ENCODE data around the gene SYT7.

SYT7 gene

DNA sequence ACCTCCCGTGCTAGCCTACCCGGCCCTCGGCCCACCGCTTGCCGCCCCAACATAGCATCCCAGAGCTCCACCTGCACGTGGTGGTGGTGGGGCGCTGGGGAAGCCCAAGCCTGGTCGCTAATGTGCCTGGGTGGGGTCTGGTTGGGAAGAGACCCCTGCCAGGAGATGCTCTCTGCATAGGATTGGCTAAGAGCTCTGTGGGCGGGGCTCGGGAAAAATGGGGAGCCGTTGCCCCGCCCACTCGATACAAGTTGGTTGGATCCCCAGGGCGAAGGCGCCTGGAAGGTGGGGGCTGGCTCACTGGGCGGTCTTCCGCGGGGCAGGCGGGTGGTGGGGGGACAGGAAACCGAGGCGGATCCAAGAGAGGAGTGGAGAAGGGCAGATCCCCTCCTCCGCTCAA lies 64.7 kb downstream of the SYT7 start:
- DNase-seq (ENCODE audit: low spot score), result no peak

DNA sequence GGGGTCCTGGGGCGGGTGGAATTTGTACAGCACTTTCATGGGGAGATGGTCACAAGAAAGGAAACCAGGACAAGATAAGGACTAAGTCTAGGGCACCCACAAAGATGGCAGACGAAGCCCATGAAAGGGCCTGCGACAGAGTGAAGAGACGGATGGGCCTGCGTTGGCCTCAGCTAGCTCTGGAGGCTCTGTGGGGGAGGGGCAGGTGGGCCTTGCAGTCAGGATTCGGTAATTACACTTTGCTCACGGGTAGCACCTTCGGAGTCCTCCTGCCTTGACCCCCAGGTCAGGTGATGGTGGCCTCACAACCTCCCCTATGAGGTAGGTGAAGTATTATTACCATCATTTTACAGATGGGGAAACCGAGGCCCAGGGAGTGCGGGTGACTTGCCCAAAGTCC lies 65.2 kb downstream of the SYT7 start:
- DNase-seq (ENCODE audit: low spot score), result no peak

DNA sequence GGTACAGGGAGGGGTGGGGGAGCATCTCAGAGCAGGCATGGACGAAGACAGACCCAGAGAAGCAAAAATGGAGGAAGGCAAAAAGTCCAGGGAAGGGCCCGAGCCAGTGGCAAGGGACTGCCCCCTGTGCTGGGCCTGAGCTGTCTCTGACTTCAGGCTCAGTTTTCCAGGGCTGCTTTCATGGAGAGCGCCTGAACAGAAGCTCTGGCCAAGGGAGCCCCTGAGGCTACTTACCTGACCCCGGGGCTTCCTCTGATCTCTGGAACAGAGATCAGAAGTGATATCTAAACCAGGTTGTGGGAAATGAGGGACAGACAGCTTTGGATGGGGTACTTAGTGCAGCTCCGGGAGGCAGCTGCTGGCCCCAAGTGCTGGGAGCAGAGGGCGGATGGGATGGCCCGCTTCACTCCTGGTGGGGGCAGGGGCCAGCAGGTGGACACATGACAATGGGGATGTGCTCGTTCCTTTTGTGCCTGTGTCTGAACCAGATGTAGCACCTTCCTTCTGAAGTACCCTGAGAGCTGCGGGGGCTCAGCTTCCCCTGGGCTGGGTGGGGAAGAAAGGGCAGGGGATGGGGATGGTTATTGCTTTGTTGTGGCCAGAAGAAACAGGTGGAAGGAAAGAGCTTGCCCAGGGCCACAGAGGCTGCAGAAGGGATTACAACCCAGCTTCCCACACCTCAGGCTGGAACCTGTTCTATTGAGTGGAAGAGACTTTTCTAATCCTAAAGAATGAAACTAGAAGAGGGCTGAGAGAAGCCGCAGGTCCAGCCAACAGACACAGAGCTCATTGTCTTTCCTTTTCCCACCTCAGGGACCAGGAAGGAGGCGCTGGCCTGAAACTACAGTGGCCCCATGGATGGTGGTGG lies 66.6 kb downstream of the SYT7 start:
- DNase-seq (ENCODE audit: low spot score), result peak; percentile 81

DNA sequence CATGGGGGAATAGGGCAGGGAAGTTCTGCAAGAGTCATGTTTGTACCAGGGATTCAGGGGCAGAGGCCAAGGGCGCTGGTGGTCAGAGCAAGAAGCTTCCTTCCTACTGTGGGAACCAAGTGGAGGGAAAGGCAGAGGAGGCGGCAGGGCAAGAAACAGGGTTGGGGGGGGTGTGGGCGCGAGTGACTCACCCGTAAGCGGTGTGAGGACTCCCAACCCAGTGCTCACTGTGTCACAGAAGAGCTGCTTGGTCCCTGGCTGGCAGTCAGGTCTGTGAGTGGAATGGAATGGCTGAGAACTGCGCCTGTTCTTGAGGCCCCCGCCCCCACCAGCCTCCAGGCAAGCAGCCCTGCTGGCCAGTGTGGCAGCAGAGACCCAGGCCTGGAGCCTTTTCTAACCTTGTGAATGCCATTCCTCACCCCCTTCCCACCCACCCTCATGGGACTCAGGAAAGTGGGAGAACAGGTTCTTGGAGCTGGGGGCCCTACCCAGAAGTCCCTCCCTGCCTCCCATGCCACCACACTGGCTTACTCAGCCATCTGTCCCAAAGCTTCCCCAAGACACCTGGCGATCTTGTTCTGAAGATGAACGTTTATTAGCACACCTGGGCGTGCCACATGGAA lies 67.6 kb downstream of the SYT7 start:
- DNase-seq (ENCODE audit: low spot score), result no peak

DNA sequence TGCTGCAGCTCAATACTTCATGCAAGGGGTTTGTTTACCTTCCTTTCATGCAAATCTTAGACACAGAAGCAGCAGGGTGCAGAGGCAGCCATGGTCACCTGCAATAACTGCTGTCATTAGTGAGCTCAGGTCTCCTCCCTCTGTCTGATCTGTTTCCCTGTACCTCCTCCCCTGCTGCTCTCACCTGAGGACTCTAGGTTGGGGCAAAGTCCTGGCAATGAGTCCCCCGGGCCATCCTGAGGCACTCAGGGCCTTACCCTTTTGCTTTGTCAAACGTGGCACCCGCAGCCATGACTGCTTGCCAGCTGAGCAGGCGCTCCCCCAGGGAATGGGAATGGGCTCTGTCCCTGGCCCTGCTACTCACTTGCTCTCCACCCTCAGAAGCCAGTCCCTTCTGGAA lies 68.4 kb downstream of the SYT7 start:
- DNase-seq (ENCODE audit: low spot score), result no peak

DNA sequence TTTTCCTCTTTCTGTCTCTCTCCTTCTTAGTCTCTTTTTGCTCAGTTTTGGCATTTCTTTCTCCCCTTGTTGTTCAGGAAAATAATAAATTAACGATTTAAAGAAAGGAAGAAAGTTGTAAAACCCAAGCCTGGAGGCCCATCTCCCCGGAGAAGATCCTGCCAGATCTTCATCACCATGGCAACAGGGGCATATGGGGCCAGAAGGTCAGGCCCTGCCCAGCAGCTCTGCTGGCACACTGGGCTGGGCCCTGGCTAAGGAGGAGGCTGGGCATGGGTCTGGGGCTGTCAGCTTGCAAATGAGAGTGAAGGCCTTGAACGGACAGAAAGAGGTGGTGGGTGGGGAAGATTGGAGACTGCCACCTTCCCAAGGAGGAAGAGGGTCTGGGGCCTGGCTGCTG lies 69.5 kb downstream of the SYT7 start:
- no peak for DNase-seq (ENCODE audit: low spot score)

DNA sequence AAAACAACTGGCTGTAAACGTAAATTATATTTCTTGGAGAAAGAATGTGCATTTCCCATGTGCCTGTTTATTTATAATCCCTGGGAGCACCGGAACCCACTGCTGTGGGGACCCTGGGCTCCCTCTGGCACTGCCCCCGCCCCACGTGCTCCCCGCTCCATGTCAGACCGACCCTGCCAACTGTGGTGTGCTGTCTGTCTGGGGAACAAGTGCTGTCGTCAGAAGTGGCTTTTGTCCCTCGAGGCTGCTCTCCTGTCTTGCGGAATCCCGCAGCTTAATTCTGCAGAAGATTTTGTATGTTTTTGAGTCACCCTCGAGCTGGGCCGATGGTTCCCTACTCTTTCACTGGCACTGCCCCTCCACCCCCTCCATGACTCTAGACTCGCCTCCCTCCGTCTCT lies 69.9 kb downstream of the SYT7 start:
- DNase-seq (ENCODE audit: low spot score), result no peak

DNA sequence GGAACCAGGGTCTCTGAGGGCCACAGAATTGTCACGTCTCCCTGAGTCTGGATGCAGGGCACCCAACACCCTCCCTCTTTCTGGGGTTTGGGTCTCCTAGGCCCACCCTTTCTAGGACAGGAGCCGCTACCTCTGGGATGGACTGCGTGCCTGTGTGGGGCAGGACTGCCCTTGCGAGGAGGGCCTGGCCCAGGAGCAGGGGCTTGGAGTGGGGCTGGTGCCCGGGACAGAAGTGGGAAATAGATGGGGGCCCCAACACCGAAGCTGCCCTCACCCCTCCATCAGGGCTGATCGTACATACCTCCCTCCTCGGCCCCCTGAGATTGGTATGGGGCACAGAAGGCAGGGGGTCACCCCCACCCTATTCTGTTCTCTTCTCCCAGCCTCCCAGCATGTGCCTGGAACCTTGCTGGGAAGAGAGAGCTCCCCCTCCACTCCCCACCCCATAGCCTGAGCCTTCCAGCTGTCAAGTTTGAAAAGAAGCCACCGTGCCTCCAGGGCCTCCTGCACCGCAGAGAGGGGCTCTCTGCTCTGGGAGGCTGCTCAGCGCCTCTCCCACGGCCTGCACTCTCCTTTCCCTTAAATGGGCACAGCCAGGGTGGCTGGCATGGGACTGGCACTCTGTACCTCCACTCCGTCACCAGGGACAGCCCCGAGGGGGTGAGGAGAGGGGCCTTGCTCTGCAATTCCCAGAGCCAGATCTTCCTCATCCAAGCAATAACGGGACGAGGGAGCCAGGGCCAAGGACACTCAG lies 70.5 kb downstream of the SYT7 start:
- DNase-seq (ENCODE audit: low spot score), result no peak

DNA sequence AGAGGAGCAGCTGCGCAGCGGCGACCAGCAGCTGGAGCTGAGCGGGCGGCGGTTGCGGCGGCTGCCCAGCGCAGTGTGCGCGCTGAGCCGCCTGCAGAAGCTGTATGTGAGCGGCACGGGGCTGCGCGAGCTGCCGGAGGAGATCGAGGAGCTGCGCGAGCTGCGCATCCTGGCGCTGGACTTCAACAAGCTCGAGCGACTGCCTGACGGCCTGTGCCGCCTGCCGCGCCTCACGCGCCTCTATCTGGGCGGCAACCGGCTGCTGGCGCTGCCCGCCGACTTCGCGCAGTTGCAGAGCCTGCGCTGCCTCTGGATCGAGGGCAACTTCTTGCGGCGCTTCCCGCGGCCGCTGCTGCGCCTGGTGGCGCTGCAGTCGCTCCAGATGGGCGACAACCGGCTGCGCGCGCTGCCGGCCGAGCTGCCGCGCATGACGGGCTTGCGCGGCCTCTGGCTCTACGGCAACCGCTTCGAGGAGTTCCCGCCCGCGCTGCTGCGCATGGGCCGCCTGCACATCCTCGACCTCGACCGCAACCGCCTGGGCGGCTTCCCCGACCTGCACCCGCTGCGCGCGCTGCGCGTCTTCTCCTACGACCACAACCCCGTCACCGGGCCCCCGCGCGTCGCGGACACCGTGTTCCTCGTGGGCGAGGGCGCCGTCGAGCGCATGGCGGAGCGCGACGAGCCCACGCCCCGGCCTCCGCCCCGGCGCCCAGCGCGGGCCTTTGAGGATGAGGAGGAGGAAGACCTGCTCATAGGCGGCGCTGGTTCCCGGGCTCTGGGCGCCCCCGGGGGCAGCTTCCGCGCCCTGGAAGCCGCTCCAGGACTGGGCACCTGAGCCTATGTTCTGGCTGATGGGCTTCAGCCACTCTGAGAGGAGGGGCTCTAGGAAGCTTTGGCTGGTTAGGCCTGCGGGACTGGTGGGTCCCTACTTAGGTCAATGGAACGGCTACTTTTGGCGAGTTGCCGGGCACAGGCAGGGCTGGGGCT lies 71.5 kb downstream of the SYT7 start:
- DNase-seq (ENCODE audit: low spot score), result peak; percentile 91

DNA sequence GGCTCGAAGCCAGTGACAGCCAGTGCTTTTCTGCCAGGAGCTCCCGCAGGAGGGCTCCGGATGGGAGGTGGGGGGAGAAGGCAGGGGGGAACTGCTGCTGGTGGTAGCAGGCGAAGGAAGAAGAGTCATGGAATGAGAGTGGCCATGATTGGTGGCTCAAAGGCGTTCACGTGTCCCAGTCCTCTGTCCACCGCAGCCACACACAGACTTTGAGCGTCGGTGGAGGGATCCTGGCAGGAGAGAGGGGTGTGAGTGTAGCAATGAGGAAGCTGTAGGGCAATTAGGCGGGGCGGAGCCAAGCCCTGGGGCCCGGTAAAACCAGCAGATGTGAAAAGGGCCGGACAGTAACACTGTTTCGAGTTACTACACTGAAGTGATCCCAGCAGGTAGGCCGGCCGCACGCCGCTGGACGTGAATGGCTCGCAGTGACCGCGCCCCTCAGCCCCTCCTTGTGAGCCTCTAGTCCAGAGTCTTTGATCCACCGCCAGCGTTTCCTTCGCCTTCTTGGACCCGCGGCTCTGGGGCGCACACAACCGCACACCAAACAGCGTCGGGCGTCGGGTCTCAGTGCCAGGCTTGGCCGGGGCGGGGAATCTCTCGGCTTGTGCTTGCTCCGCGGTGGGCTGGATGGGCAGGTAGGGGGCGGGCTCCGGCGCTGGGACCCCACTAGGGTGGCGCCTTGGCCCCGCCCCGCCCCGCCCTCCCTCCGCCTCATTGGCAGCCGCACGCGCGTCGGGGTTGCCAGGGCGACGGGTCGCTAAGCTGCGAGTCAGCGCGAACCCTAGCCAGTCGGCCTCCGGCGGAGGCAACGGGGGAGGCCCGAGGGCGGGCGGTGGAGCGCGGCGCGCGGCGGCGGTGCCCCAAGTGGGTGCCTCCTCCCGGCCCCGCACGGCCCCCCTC lies 72.7 kb downstream of the SYT7 start, which contains the start of gene LRRC10B:
Gene LRRC10B, plus strand, starts transcription at position 788 of the 900 bp plus-strand sequence. CDS start 250 bp downstream, outside the sequence.
- DNase-seq (ENCODE audit: low spot score), result peak; percentile 85

DNA sequence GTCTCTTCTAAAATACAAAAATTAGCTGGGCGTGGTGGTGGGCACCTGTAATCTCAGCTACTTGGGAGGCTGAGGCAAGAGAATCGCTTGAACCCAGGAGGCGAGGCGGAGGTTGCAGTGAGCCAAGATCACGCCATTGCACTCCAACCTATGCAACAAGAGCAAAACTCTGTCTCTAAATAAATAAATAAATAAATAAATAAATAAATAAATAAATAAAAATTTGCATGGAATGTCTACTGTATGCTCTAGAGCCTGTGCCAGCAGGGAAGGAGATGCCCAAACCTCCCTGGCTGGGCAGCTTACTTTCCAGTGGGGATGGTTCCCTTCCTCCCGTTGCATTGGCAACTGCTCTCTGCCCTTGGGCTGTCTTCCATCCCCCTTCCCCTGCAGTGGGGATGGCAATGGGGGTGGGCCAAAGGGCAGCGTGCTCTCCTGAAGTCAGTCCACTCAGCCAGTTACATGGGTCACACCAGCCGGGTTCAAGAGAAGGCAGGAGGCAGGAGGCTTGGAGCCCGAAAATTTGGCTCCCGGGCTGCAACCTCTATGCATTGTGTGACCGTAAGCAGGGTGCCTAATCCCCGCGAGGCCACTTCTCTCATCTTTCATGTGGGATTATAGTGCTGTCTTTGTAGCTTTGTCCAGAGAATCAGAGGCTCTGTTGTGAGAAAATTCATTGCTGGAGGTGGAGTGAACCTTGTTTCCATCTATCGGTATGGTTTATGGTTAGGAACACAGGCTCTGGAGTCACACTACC lies 73.7 kb downstream of the SYT7 start:
- DNase-seq (ENCODE audit: low spot score), result no peak

DNA sequence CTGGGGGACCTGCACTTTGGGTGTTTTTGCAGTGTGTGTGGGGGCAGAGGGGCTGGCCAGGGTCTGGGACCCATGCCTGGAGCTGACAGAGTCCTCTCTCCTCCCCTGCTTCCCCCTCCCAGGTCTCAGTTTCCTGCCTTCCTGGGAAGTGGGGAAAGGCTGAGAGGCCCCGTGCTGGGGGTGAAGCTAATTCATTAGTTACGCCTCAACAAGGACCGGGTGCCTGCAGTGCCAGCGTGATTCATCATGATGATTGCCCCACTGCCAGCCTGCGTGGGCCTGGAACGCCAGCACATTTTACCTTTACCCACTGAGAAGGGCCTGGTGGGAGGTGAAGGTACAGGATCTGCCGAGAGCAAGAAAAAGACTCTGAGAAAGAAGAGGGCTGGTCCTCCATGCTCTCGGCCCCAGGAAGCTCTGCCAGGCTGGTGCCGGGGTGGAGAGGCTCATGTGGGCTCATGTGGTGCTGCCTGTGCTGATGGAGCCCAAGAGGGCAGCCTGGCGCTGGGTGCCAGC lies 75.2 kb downstream of the SYT7 start:
- DNase-seq (ENCODE audit: low spot score), result peak; percentile 43

DNA sequence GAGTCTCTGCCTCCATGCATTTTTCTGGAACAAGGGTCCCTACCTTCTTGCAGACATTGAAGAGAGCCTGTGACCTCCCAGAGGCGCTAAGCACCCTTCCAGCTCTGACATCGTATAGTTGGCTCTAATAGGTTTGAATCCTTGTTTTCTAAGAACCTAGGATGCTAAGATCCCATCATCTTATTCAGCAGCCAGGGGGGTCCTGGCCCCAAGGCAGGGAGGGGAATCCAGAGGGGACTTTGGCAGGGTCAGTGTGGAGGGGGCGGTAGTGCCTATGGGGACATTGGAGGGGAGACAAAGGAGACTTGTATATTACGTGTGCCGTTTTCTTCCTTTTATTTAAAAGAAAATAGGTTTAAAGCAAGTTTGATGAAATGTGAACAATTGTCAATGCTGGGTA lies 75.8 kb downstream of the SYT7 start:
- DNase-seq (ENCODE audit: low spot score), result no peak

DNA sequence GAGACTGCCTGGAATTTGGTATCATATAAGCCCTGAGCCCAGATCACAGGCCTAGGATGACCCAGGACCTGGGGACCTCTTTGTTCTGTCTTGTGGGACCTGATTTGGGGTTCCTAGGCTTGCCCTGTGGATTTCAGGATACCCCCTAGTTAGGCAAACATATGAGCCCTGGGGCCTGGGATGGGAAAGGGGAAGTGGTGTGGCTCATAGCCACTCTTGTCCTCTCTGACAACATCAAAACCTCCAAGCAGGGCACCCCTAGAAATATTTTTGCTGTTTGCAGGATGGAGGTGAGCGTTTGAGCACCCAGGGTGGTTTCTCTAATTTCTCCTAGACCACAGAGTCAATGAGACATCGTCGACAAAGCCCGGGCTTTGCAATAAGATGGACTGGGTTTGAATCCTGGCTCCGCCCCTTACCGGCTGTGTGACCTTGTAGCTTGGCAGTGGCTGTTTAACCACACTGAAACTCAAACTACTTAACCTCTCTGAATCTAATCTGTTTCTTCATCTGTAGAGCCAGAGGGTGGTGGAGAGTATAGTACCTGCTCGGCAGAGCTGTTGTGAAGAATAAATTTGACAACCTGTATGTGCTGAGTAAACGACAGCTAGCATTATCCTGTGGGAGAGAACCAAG lies 77.6 kb downstream of the SYT7 start:
- DNase-seq (ENCODE audit: low spot score), result no peak

DNA sequence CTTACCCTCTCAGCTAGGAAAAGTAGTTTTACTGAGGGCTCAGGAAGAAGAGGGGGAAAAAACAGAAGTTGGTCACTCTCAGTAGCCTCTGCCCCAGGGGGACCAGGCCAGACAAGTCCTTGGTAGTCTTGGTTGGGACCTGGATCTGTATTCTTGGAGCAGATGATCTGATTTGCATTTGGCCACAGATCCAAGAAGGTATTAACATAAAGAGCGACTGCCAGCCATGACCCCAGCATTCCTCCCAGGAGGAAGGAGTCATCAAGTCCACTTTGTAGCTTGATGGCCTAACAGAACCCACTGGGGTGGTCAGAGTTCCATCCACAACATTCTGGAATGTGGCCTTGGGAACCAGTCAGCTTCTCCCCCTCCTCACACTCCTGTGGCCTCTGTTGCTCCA lies 78.4 kb downstream of the SYT7 start:
- no peak for DNase-seq (ENCODE audit: low spot score)

DNA sequence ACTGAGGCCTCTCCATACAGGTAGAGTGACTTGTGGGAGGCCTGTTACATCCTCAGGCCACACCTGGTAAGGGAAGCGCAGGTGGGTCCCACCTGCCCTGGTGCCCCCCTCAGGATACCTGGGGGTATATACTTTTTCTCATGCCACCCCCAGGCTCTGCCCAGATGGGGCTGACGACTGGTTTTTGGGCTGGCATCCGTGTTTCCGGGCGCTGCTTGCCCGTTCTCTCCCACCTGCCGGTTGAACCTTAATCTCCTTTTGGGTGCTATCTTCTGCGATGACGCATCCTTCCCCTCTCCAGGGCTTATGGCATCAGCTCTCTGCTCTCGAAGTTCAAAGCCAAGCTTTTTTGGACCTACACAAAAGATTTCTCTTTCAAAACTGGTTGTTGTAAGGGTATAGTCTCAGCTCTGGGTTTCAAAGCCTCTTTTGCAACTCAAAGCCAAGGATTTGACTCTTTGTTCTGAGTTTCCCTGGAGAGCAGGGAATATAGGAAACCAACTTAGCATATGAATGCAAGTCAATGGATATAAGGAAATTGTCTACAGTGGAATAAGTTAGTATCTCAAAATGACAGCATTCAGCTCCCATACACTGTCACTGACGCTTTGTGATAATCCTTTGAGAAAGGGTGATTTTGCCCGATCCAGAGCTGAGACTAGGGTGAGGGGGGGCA lies 80.9 kb downstream of the SYT7 start:
- no peak for DNase-seq (ENCODE audit: low spot score)

DNA sequence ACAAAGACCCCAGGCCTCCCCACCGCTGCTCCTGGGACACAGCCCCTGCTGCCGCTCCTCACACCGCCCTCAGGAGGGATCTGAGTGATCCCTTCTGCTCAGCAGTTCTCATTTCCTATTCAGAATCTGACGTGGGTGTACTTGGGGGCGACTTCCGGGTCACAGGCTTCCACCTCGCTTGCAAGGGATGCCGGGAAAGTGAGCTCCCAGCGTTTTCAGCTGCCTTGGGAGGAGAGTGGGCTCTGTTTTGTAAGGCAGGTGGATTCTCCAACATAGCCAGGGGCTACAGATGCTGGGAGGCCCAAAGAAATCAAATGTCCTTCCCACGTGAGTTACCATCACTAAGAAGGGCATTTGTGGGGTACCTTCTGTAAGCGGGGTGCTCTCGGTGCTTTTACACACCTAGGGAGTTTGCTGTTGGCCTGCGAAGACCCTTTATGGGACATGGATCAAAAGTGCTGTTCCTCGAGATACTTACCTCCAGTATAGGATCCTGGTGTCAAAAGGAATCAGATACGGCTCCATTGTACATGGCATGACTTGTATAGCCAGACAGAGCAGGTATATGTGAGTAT lies 82.0 kb downstream of the SYT7 start:
- no peak for DNase-seq (ENCODE audit: low spot score)

DNA sequence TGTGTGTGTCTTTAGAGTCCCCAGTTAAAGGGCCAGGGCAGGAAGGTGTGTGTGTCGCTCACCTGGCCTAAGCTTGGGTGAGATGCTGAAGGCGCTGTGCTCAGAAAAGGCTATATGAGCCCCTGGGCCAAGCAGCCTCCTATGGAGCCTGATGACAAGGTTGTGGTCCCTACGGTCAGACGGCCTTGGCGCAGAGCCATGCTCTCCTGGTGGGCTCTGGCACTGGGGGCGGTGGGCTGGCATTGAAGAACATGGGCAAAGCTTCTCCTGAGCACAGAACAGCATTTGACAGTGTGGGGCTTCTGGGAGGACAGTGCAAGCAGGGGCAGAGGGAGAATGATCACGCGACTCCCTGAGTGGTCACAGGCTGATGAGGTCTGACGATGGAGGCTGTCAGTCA lies 83.0 kb downstream of the SYT7 start:
- no peak for DNase-seq (ENCODE audit: low spot score)
